Tibial nerve (tissue), 4 donors: ENCODE measurements around the gene PSMC5. TPM values are rescaled to one million over a fixed set of nuclear protein-coding genes. Genes with fewer than 3 reads are reported as not detected.
A peak's percentile ranks its signal among the peaks of the same experiment; 100 is the strongest.

Experiments used
- DNase-seq, 2 donors: peaks; one replicate each; pipeline ENCODE4 v3.0.0-alpha.2; 2019; ENCODE audit warnings: low spot score in 2 of 2
- H3K27ac ChIP-seq, 4 donors: fragments of 200-600 bp; sonication (generic) in 3 of 4; one replicate each; pipeline ENCODE4 v1.5.1; 2017 to 2019; ENCODE audit warnings: mild to moderate bottlenecking in 1 of 4
- H3K27me3 ChIP-seq, 2 donors: fragments of 200-600 bp; sonication (generic) in 1 of 2; one replicate each; pipeline versions ENCODE4 v1.5.1 to v1.6.0; 2017 to 2019
- H3K36me3 ChIP-seq, 3 donors: fragments of 200-600 bp; sonication (generic); one replicate each; pipeline ENCODE4 v1.5.1; 2018 to 2019
- H3K4me1 ChIP-seq, 4 donors: fragments of 200-600 bp; sonication (generic) in 3 of 4; one replicate each; pipeline ENCODE4 v1.5.1; 2017 to 2019
- H3K4me3 ChIP-seq, 4 donors: fragments of 200-600 bp; sonication (generic) in 3 of 4; one replicate each; pipeline ENCODE4 v1.5.1; 2017 to 2019; ENCODE audit warnings: mild to moderate bottlenecking in 1 of 4, moderate library complexity in 1 of 4
- H3K9me3 ChIP-seq, 4 donors: fragments of 200-600 bp; sonication (generic) in 3 of 4; one replicate each; pipeline ENCODE4 v1.5.1; 2017 to 2019
- EP300 ChIP-seq, 2 donors: sonication (generic); formaldehyde crosslinking; IDR thresholded peaks; one replicate each; pipeline ENCODE4 v1.6.1; 2017; ENCODE audit warnings: antibody characterized with exemption in 2 of 2, mild to moderate bottlenecking in 1 of 2
- POLR2A ChIP-seq, 2 donors: fragments of 450-650 bp; IDR thresholded peaks; one replicate each; pipeline ENCODE4 v1.6.1; 2017; ENCODE audit warnings: antibody characterized with exemption in 2 of 2, mild to moderate bottlenecking in 2 of 2, moderate library complexity in 2 of 2
- WGBS, 2 donors: methylation state at CpG; one replicate each; pipeline ENCODE4 v1.1.5; 2018; 5-methylcytosine and 5-hydroxymethylcytosine counted together
- total RNA-seq, 4 donors: library from RNA; depleted of rRNA; stranded (reverse); fragments of >200 nt; gene quantifications; one replicate each; pipeline ENCODE4 v1.1.0, GENCODE V29; 2016
- TF ChIP-seq, protein P1 (sequence below), 5 experiments: fragments of 200-600 bp in 3 of 5; fragments of 450-650 bp in 2 of 5; sonication (generic) in 3 of 5; IDR thresholded peaks; one replicate each; pipeline ENCODE4 v1.5.1; 2016 to 2019; ENCODE audit warnings: antibody characterized with exemption in 5 of 5, mild to moderate bottlenecking in 3 of 5, moderate library complexity in 2 of 5

Gene PSMC5
- total RNA-seq, 4 donors from 2014 or later = 62.1 to 116 (median 103) TPM

DNA sequence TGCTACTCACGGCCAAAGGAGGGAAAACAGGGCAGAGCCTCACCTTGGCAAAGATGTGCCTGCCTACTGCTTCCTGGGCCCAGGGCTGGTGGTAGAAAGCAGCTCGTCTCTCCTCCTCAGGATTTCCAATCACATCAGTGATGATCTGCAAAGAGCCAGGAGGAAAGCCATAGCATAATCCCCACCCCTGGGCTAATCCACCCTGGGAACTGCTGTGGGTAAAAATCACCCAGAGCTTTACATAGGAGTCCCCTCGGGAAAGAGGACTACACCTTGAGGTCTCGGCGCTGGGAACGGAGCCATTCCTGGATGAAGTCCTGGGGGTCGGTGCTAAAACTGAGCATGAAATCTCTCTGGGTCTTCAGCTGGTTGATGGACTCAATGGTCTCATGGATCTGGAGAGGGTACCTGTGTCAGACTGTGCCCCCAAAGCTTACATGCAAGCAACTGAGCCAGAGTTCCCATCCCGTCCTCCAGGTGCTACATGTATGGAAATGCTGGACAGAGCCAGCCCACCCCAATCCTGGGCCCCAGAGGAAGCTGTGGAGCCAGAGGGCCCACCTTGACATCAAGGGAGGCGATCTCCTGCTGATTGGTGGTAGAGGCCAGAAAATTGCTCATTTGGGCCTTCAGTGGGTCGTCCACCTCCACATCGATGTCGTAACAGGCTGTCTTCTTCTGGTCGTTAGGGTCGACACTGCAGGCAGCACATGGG, 6.0 kb downstream of the PSMC5 start:
- no peak for TF ChIP-seq EP300 (IDR thresholded peaks at IDR 0.05)
- no peak for TF ChIP-seq POLR2A (IDR thresholded peaks at IDR 0.05)
- TF ChIP-seq, protein P1, sequence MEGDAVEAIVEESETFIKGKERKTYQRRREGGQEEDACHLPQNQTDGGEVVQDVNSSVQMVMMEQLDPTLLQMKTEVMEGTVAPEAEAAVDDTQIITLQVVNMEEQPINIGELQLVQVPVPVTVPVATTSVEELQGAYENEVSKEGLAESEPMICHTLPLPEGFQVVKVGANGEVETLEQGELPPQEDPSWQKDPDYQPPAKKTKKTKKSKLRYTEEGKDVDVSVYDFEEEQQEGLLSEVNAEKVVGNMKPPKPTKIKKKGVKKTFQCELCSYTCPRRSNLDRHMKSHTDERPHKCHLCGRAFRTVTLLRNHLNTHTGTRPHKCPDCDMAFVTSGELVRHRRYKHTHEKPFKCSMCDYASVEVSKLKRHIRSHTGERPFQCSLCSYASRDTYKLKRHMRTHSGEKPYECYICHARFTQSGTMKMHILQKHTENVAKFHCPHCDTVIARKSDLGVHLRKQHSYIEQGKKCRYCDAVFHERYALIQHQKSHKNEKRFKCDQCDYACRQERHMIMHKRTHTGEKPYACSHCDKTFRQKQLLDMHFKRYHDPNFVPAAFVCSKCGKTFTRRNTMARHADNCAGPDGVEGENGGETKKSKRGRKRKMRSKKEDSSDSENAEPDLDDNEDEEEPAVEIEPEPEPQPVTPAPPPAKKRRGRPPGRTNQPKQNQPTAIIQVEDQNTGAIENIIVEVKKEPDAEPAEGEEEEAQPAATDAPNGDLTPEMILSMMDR (IDR thresholded peaks at IDR 0.05) = no peak
- Histone ChIP-seq H3K36me3 (peaks cover 3 to 85% (median 49%) of the 10 kb centered on the region in 3 donors), H3K9me3 (no peaks in the 10 kb centered on the region), H3K4me3 (no peak overlapping the region), H3K27ac (peak overlapping the region in 1 of 4 donors; percentile 31), H3K4me1 (peaks cover 6 to 54% (median 20%) of the 10 kb centered on the region in 4 donors), H3K27me3 (no peaks in the 10 kb centered on the region)
- no peak for DNase-seq
- WGBS, 2 donors = 77 to 80% methylated on average over 13 to 14 of the region's 14 CpGs

DNA sequence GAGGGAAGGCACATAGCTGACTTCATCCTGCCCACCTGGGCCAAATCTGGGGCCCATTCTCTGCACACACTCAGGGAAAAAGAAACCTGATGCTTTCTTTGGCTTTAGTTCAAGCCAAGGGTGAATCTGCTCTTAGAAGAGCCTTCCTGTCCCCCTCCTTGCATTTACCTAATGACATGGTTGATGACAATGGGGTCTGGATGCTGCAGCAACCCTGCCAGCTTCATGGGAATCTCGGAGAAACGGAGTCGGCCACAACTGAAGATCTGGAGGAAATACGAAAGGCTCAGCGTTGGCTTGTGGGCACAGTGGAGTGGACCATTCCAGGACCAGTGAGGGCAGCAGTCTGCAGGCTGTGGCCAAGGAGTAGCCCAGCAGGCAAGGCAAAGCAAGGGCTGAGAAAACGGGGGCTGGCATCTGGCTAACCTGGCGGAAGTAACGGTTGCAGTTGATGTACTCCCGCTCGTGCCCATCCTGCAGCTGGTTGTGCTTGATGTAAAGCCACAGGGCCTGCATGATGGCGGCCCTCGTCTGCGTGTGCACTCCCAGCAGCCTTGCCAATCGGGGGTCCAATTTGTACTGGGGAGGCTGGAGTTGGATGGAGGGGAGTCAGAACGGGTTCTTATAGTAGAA, 6.6 kb downstream of the PSMC5 start:
- no peak overlapping the region for H3K4me3 ChIP-seq
- TF ChIP-seq, protein P1 (IDR thresholded peaks at IDR 0.05) = no peak
- no peak for TF ChIP-seq EP300 (IDR thresholded peaks at IDR 0.05)
- no peak for TF ChIP-seq POLR2A (IDR thresholded peaks at IDR 0.05)
- no peak for DNase-seq
- peak overlapping the region in 2 of 4 donors; percentile 8 to 31 for H3K27ac ChIP-seq
- H3K4me1 ChIP-seq = peaks cover 8 to 54% (median 18%) of the 10 kb centered on the region in 4 donors
- peaks cover 3 to 85% (median 49%) of the 10 kb centered on the region in 3 donors for H3K36me3 ChIP-seq
- no peaks in the 10 kb centered on the region for H3K9me3 ChIP-seq
- 89 to 90% methylated on average over 15 of the region's 15 CpGs for WGBS, 2 donors
- H3K27me3 ChIP-seq = no peaks in the 10 kb centered on the region

DNA sequence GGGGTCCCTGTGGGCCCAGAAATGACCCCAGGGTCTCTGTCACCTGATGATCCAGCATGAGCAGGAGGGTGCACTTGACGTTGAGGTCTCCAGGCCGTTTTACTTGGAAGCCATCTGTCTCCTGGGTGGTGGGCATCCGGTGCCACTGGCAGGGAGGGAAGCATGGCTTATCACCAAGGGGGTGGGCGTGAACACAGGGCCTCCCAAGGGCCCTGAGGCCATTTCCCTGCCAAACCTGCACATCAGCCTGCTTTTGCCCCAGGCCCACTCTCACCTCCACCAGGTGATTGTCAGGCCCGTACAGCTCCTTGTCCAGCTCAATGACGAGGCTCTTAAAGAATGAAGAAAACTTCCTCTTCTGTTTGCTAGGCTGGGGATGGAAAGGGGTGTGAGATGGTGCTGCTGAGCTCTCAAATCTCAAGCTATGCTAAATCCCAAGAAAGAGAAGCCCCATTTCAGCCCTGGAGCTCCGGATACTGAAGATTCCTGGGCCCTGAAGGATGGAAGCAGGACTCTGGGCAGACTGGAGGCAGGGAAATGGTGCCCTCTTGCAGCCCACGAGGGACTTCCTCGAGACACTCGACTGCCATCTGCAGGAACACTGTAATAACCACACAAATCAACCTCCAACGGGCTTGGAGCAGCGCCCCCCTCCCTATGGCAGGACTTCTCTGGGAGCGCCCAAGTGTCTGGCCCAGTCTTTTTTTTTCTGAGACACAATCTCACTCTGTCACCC, 7.4 kb downstream of the PSMC5 start:
- Histone ChIP-seq H3K36me3 (peaks cover 3 to 78% (median 48%) of the 10 kb centered on the region in 3 donors), H3K4me1 (peaks cover 8 to 54% (median 23%) of the 10 kb centered on the region in 4 donors), H3K9me3 (no peaks in the 10 kb centered on the region), H3K4me3 (no peak overlapping the region), H3K27me3 (no peaks in the 10 kb centered on the region), H3K27ac (peak overlapping the region in 2 of 4 donors; percentile 8 to 50)
- DNase-seq = peak in 1 of 2 donors; percentile 33
- no peak for TF ChIP-seq POLR2A (IDR thresholded peaks at IDR 0.05)
- TF ChIP-seq, protein P1 (IDR thresholded peaks at IDR 0.05) = peak in 4 of 5 experiments; percentile 14 to 47 (median 24)
- WGBS, 2 donors = 34 to 40% methylated on average over 13 of the region's 13 CpGs

DNA sequence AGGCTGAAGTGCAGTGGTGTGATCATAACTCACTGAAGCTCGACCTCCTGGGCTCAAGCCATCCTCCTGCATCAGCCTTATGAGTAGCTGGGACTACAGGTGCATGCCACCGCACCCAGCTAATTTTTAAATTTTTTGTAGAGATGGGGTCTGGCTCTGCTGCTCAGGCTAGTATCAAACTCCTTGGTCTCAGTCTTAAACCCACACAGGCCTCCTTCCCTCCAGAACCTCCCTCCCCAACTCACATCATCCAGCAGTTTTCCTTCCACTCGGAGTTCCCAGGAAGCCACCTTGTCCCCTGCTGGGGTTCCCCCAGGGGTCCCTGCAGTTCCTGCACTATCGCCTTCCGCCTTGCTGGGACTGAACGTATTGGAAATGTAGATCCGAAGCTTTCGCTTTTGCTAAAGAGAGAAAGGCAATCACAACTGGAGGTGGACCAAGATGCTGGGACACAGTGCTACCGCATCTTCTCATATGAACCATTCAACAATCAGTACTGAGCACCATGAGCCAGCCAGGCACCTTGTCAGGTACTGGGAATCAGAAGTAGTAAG, 8.0 kb downstream of the PSMC5 start:
- Histone ChIP-seq H3K4me1 (peaks cover 8 to 54% (median 29%) of the 10 kb centered on the region in 4 donors), H3K4me3 (no peak overlapping the region), H3K27ac (peak overlapping the region in 2 of 4 donors; percentile 8 to 50), H3K9me3 (no peaks in the 10 kb centered on the region), H3K27me3 (no peaks in the 10 kb centered on the region), H3K36me3 (peaks cover 3 to 72% (median 42%) of the 10 kb centered on the region in 3 donors)
- DNase-seq = no peak
- no peak for TF ChIP-seq POLR2A (IDR thresholded peaks at IDR 0.05)
- TF ChIP-seq EP300 (IDR thresholded peaks at IDR 0.05) = no peak
- TF ChIP-seq, protein P1 (IDR thresholded peaks at IDR 0.05) = no peak
- WGBS, 2 donors = 80 to 89% methylated on average over 9 of the region's 9 CpGs
